SU-DHL-6 (cell line): ENCODE data around the gene HOXA7.

Experiments used
- EZH2phosphoT487 ChIP-seq: fragments of 200-600 bp; sonication (generic), shearing (Covaris generic); conservative IDR thresholded peaks from 2 replicates; pipeline ENCODE4 v1.6.1; 2018; ENCODE audit warnings: mild to moderate bottlenecking, antibody characterized with exemption, low read length, moderate library complexity, mixed read lengths
- TF ChIP-seq, protein P1 (sequence below): fragments of 200-600 bp; sonication (generic); IDR thresholded peaks from one replicate; pipeline ENCODE4 v1.5.1; 2017; ENCODE audit warnings: antibody characterized with exemption, mild to moderate bottlenecking, low read length, moderate library complexity; ENCODE audit not compliant: insufficient read depth, poor library complexity, severe bottlenecking

DNA sequence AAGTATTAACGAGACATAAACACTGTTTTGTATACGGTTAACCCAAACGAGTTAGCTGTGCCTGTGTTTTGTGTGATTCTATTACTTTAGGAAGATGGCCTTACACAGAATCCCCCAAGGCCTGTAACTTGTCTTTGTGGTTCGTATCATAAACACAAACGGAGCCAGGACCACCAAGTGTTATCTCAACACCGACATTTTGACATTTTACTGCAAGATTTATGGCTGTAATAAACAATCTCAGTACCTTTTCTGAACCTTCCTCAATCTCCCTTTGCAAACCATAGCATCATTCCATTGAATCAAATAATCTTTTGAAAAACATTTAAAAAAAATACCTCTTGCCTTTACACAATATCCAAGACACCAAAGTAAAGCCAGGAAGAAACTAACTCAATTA is 23.5 kb downstream of the HOXA7 start:
- TF ChIP-seq EZH2phosphoT487: no peak
- TF ChIP-seq, protein P1, sequence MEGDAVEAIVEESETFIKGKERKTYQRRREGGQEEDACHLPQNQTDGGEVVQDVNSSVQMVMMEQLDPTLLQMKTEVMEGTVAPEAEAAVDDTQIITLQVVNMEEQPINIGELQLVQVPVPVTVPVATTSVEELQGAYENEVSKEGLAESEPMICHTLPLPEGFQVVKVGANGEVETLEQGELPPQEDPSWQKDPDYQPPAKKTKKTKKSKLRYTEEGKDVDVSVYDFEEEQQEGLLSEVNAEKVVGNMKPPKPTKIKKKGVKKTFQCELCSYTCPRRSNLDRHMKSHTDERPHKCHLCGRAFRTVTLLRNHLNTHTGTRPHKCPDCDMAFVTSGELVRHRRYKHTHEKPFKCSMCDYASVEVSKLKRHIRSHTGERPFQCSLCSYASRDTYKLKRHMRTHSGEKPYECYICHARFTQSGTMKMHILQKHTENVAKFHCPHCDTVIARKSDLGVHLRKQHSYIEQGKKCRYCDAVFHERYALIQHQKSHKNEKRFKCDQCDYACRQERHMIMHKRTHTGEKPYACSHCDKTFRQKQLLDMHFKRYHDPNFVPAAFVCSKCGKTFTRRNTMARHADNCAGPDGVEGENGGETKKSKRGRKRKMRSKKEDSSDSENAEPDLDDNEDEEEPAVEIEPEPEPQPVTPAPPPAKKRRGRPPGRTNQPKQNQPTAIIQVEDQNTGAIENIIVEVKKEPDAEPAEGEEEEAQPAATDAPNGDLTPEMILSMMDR: no peak
